Neural crest cell (in vitro differentiated cells): Measurements from ENCODE around the gene INTS6. TPM values are rescaled to one million over a fixed set of nuclear protein-coding genes. Genes with fewer than 3 reads are reported as not detected.

Experiments used
- DNase-seq: peaks from one replicate; pipeline ENCODE4 v3.0.0; 2021; ENCODE audit warnings: low read depth, mixed read lengths, low spot score
- H3K27ac Mint-ChIP-seq: one replicate; pipeline ENCODE4 v1.8.0; 2021; ENCODE audit warnings: mild to moderate bottlenecking, mixed read lengths; ENCODE audit not compliant: unreplicated experiment
- H3K27me3 Mint-ChIP-seq: 2 replicates; pipeline ENCODE4 v1.8.0; 2021; ENCODE audit warnings: low read depth, mild to moderate bottlenecking, mixed read lengths
- H3K36me3 Mint-ChIP-seq: 2 replicates; pipeline ENCODE4 v1.8.0; 2021; ENCODE audit warnings: low read depth, mild to moderate bottlenecking, mixed read lengths
- H3K4me1 Mint-ChIP-seq: 2 replicates; pipeline ENCODE4 v1.8.0; 2021; ENCODE audit warnings: mixed read lengths
- H3K4me3 Mint-ChIP-seq: one replicate; pipeline ENCODE4 v1.8.0; 2021; ENCODE audit warnings: mild to moderate bottlenecking, mixed read lengths
- H3K9me3 Mint-ChIP-seq: 2 replicates; pipeline ENCODE4 v1.8.0; 2021; ENCODE audit warnings: mixed read lengths
- CTCF ChIP-seq: fragments of 200-600 bp; sonication (generic); conservative IDR thresholded peaks from 2 replicates; pipeline ENCODE4 v1.5.0; 2021; ENCODE audit warnings: antibody characterized with exemption, mild to moderate bottlenecking
- total RNA-seq: library from RNA; stranded (reverse); gene quantifications from 2 replicates; pipeline ENCODE4 v1.2.1, GENCODE V29; 2021

INTS6 gene
- total RNA-seq, 1 donor from 2014 or later, result 38.1 TPM

GRCh38 chr13:51325837-51326236 is 127.0 kb downstream of the INTS6 start:
- Mint-ChIP-seq H3K27me3 (no peaks in the 10 kb centered on the region), H3K9me3 (no peaks in the 10 kb centered on the region), H3K27ac (no peak overlapping the region), H3K4me3 (no peak overlapping the region), H3K36me3 (no peaks in the 10 kb centered on the region), H3K4me1 (no peaks in the 10 kb centered on the region)
- DNase-seq, result no peak
- no peak for TF ChIP-seq CTCF

GRCh38 chr13:51324714-51325420 is 128.0 kb downstream of the INTS6 start:
- no peaks in the 10 kb centered on the region for H3K36me3 Mint-ChIP-seq
- DNase-seq, result no peak
- no peak overlapping the region for H3K27ac Mint-ChIP-seq
- H3K4me3 Mint-ChIP-seq, result no peak overlapping the region
- no peaks in the 10 kb centered on the region for H3K4me1 Mint-ChIP-seq
- no peaks in the 10 kb centered on the region for H3K9me3 Mint-ChIP-seq
- no peaks in the 10 kb centered on the region for H3K27me3 Mint-ChIP-seq
- TF ChIP-seq CTCF, result no peak

- Mint-ChIP-seq H3K27me3 (no peaks in the 10 kb centered on the region), H3K27ac (no peak overlapping the region), H3K9me3 (no peaks in the 10 kb centered on the region), H3K4me3 (no peak overlapping the region), H3K4me1 (no peaks in the 10 kb centered on the region), H3K36me3 (no peaks in the 10 kb centered on the region)
- no peak for DNase-seq
- no peak for TF ChIP-seq CTCF
These were observed 128.9 kb downstream of the INTS6 start for GRCh38 chr13:51323824-51324511.

- Mint-ChIP-seq H3K36me3 (no peaks in the 10 kb centered on the region), H3K9me3 (no peaks in the 10 kb centered on the region), H3K27ac (no peak overlapping the region), H3K4me3 (no peak overlapping the region), H3K4me1 (no peaks in the 10 kb centered on the region), H3K27me3 (no peaks in the 10 kb centered on the region)
- TF ChIP-seq CTCF, result no peak
- no peak for DNase-seq
These were observed 130.0 kb downstream of the INTS6 start for GRCh38 chr13:51322826-51323225.

GRCh38 chr13:51321836-51322235 is 131.0 kb downstream of the INTS6 start:
- Mint-ChIP-seq H3K36me3 (no peaks in the 10 kb centered on the region), H3K27ac (no peak overlapping the region), H3K27me3 (no peaks in the 10 kb centered on the region)

More at GRCh38 chr13:51321836-51322235, 131.0 kb downstream of the INTS6 start:
- no peak overlapping the region for H3K4me3 Mint-ChIP-seq
- TF ChIP-seq CTCF, result no peak
- H3K9me3 Mint-ChIP-seq, result no peaks in the 10 kb centered on the region
- no peaks in the 10 kb centered on the region for H3K4me1 Mint-ChIP-seq
- no peak for DNase-seq
